H1 (cell line): ENCODE measurements around the gene YIPF2. TPM values are rescaled to one million over a fixed set of nuclear protein-coding genes. Genes with fewer than 3 reads are reported as not detected.
A peak's percentile ranks its signal among the peaks of the same experiment; 100 is the strongest.

ENCODE experiments used
- CTCF ChIA-PET: fragments of 300-600 bp; sonication (Branson Sonifier 250); formaldehyde crosslinking; loops from one replicate; lab custom pipeline; 2021; ENCODE audit not compliant: partially characterized antibody; lab: Charles Lee
- POLR2A ChIA-PET: fragments of 300-600 bp; sonication (Branson Sonifier 250); formaldehyde crosslinking; loops from one replicate; lab custom pipeline; 2021; ENCODE audit warnings: inconsistent platforms; ENCODE audit not compliant: partially characterized antibody; lab: Charles Lee
- DNase-seq, 2 experiments: peaks; one replicate each; pipeline versions ENCODE4 v3.0.0 to v3.0.0-alpha.2; 2010 to 2022; ENCODE audit warnings: low spot score in 2 of 2, low read depth in 1 of 2, mixed read lengths in 1 of 2
- FAIRE-seq: peaks from 2 replicates; lab custom pipeline; 2011; peaks lifted over from hg19 to GRCh38; lab: Jason Lieb, UNC
- H2AFZ ChIP-seq: 2 replicates; pipeline ENCODE4 v1.8.1; 2012; ENCODE audit warnings: low read length, inconsistent platforms
- H2AK5ac ChIP-seq: 2 replicates; pipeline ENCODE4 v1.6.1; 2013; ENCODE audit warnings: low read depth, low read length
- H2BK120ac ChIP-seq: replicated peaks from 2 replicates; pipeline ENCODE3; 2013; ENCODE audit warnings: low read depth, low read length, inconsistent platforms
- H2BK12ac ChIP-seq: 2 replicates; pipeline ENCODE4 v1.6.1; 2013; ENCODE audit warnings: low read depth, low read length
- H2BK15ac ChIP-seq: 2 replicates; pipeline ENCODE4 v1.6.1; 2013; ENCODE audit warnings: low read length
- H2BK20ac ChIP-seq: 2 replicates; pipeline ENCODE4 v1.6.1; 2013; ENCODE audit warnings: low read length
- H2BK5ac ChIP-seq: 2 replicates; pipeline ENCODE4 v1.6.1; 2013; ENCODE audit warnings: low read depth, low read length
- H3K14ac ChIP-seq: 2 replicates; pipeline ENCODE4 v1.6.1; 2013; ENCODE audit warnings: inconsistent platforms; ENCODE audit not compliant: insufficient read length
- H3K18ac ChIP-seq: 2 replicates; pipeline ENCODE4 v1.6.1; 2013; ENCODE audit warnings: low read length; ENCODE audit errors: extremely low read depth
- H3K23ac ChIP-seq: 2 replicates; pipeline ENCODE4 v1.6.1; 2013; ENCODE audit warnings: inconsistent platforms; ENCODE audit not compliant: insufficient read length
- H3K23me2 ChIP-seq: 2 replicates; pipeline ENCODE4 v1.6.1; 2013; ENCODE audit warnings: low read depth, low read length
- H3K27ac ChIP-seq: 2 replicates; pipeline ENCODE4 v1.6.1; 2011; ENCODE audit warnings: low read depth, low read length, inconsistent platforms
- H3K27me3 ChIP-seq, 4 experiments: replicated peaks in 1 of 4; 1 replicate in 1 of 4; 2 replicates in 3 of 4; pipeline versions ENCODE4 v1.6.1 to v1.8.1; 2011 to 2013; ENCODE audit warnings: low read length in 3 of 4, mild to moderate bottlenecking in 3 of 4, inconsistent platforms in 2 of 4, mixed read lengths in 2 of 4, moderate library complexity in 1 of 4; ENCODE audit not compliant: control insufficient read depth in 3 of 4, insufficient read depth in 3 of 4; ENCODE audit errors: extremely low read depth in 1 of 4
- H3K36me3 ChIP-seq, 4 experiments: 2 replicates each; pipeline versions ENCODE4 v1.6.1 to v1.8.1; 2011 to 2013; ENCODE audit warnings: mild to moderate bottlenecking in 4 of 4, low read length in 3 of 4, moderate library complexity in 2 of 4, control low read depth in 1 of 4, inconsistent platforms in 1 of 4; ENCODE audit not compliant: insufficient read depth in 4 of 4, control insufficient read depth in 2 of 4
- H3K4ac ChIP-seq: replicated peaks from 2 replicates; pipeline ENCODE3; 2013; ENCODE audit warnings: low read length, low read depth, mixed read lengths, inconsistent platforms; ENCODE audit not compliant: insufficient read length
- H3K4me1 ChIP-seq, 4 experiments: replicated peaks in 1 of 4; 1 replicate in 1 of 4; 2 replicates in 3 of 4; pipeline versions ENCODE4 v1.6.1 to v1.8.1; 2011 to 2013; ENCODE audit warnings: low read length in 3 of 4, inconsistent platforms in 2 of 4, mixed read lengths in 1 of 4; ENCODE audit not compliant: insufficient read depth in 4 of 4, control insufficient read depth in 3 of 4
- H3K4me2 ChIP-seq, 2 experiments: 2 replicates each; pipeline versions ENCODE4 v1.6.1 to v1.8.1; 2011 to 2013; ENCODE audit warnings: low read depth in 2 of 2, low read length in 2 of 2, control low read depth in 1 of 2, inconsistent platforms in 1 of 2, mild to moderate bottlenecking in 1 of 2; ENCODE audit not compliant: insufficient read depth in 1 of 2
- H3K4me3 ChIP-seq, 4 experiments: fragments of 200-600, 300-600 bp in 1 of 4; sonication (generic), shearing (Covaris generic), sonication (Bioruptor Twin) in 1 of 4; 2 replicates each; pipeline versions ENCODE4 v1.5.1 to v1.8.1; 2011 to 2016; ENCODE audit warnings: low read length in 4 of 4, low read depth in 3 of 4, control low read depth in 2 of 4, inconsistent platforms in 2 of 4, mild to moderate bottlenecking in 2 of 4, mixed read lengths in 1 of 4, moderate library complexity in 1 of 4; ENCODE audit not compliant: insufficient read depth in 2 of 4; ENCODE audit errors: extremely low read depth in 1 of 4
- H3K56ac ChIP-seq: replicated peaks from 2 replicates; pipeline ENCODE3; 2013; ENCODE audit warnings: low read depth, mild to moderate bottlenecking, mixed read lengths, low read length, inconsistent platforms; ENCODE audit not compliant: insufficient read length
- H3K79me1 ChIP-seq: 2 replicates; pipeline ENCODE4 v1.6.1; 2013; ENCODE audit warnings: low read depth, low read length, control low read depth
- H3K79me2 ChIP-seq, 2 experiments: 2 replicates each; pipeline versions ENCODE4 v1.6.1 to v1.8.1; 2012 to 2013; ENCODE audit warnings: low read length in 2 of 2, mild to moderate bottlenecking in 2 of 2, inconsistent platforms in 1 of 2; ENCODE audit not compliant: insufficient read depth in 2 of 2, control insufficient read depth in 1 of 2
- H3K9ac ChIP-seq, 4 experiments: replicated peaks in 1 of 4; 1 replicate in 1 of 4; 2 replicates in 3 of 4; pipeline versions ENCODE4 v1.6.1 to v1.8.1; 2011 to 2013; ENCODE audit warnings: low read depth in 3 of 4, low read length in 3 of 4, control low read depth in 2 of 4, mild to moderate bottlenecking in 2 of 4, moderate library complexity in 2 of 4, inconsistent platforms in 1 of 4; ENCODE audit errors: extremely low read depth in 1 of 4
- H3K9me3 ChIP-seq, 2 experiments: 2 replicates each; pipeline versions ENCODE4 v1.6.1 to v1.8.1; 2012 to 2013; ENCODE audit warnings: mild to moderate bottlenecking in 2 of 2, moderate library complexity in 2 of 2, control low read depth in 1 of 2, inconsistent platforms in 1 of 2, low read depth in 1 of 2, low read length in 1 of 2, mixed read lengths in 1 of 2; ENCODE audit not compliant: insufficient read depth in 2 of 2
- H4K20me1 ChIP-seq, 2 experiments: replicated peaks in 1 of 2; 2 replicates each; pipeline versions ENCODE3 to v1.8.1; 2011 to 2013; ENCODE audit warnings: inconsistent platforms in 2 of 2, low read length in 2 of 2, mild to moderate bottlenecking in 1 of 2; ENCODE audit not compliant: insufficient read depth in 2 of 2, control insufficient read depth in 1 of 2
- H4K5ac ChIP-seq: 2 replicates; pipeline ENCODE4 v1.6.1; 2013; ENCODE audit warnings: low read length, low read depth, mixed read lengths, inconsistent platforms; ENCODE audit not compliant: insufficient read length
- H4K8ac ChIP-seq: 2 replicates; pipeline ENCODE4 v1.8.0; 2013; ENCODE audit warnings: mild to moderate bottlenecking, moderate library complexity, low read length, inconsistent platforms; ENCODE audit not compliant: insufficient read depth; ENCODE audit errors: extremely low read depth
- H4K91ac ChIP-seq: replicated peaks from 2 replicates; pipeline ENCODE3; 2013; ENCODE audit warnings: low read length, mixed read lengths, inconsistent platforms; ENCODE audit not compliant: insufficient read length
- KDM1A ChIP-seq: fragments of 200-600, 300-600 bp; sonication (generic); IDR thresholded peaks from 2 replicates; pipeline ENCODE4 v1.7.1; 2016; ENCODE audit warnings: mild to moderate bottlenecking, low read length, borderline replicate concordance
- SP1 ChIP-seq: IDR thresholded peaks from 2 replicates; pipeline ENCODE4 v1.6.1; 2011; ENCODE audit warnings: low read depth, low read length
- WGBS, 2 experiments: shearing (Covaris generic) in 1 of 2; methylation state at CpG; one replicate each; pipeline versions ENCODE4 v1.1.6 to v1.1.7; 2013 to 2015; ENCODE audit warnings: low lambda C conversion rate in 2 of 2, mixed read lengths in 2 of 2, inconsistent platforms in 1 of 2, low coverage in 1 of 2, missing lambda C conversion rate in 1 of 2; ENCODE audit not compliant: insufficient replicate concordance in 2 of 2, insufficient coverage in 1 of 2, insufficient read length in 1 of 2; ENCODE audit errors: extremely low coverage in 1 of 2, missing lambda C conversion rate in 1 of 2; 5-methylcytosine and 5-hydroxymethylcytosine counted together
- polyA plus RNA-seq, 7 experiments: library from polyadenylated mRNA; depleted of rRNA in 3 of 7; stranded (reverse) in 5 of 7; unstranded in 2 of 7; fragments of >200 nt in 5 of 7; fragments of 200-250 nt in 2 of 7; gene quantifications; 1 replicate in 5 of 7; 2 replicates in 1 of 7; 4 replicates in 1 of 7; pipeline versions ENCODE4 v1.2.1 to v1.2.3, GENCODE V29; 2011 to 2013; ENCODE audit warnings: missing spikeins in 2 of 7, mixed read lengths in 2 of 7
- total RNA-seq: library from RNA; stranded (reverse); fragmentation: NEBNext Ultra II Directional; extraction: Animal tissue kit (Norgen Biotek cat#: 25700); gene quantifications from 2 replicates; pipeline ENCODE4 v1.2.1, GENCODE V29; 2021

The YIPF2 gene
- total and polyA plus RNA-seq, 2 of the 8 experiments (the other 6 are each of a cell fraction or from before 2014, with no cell fraction given) = 48.3 to 112 TPM

GRCh38 chr19:10896851-10897526 is 31.4 kb downstream of the YIPF2 start:
- no peak for DNase-seq
- H4K20me1 ChIP-seq = peaks cover 10 to 25% of the 10 kb centered on the region in 2 experiments
- WGBS, 2 experiments = 91% methylated on average over 7 of the region's 7 CpGs; no CpG with 5 or more reads in 1 of the 2 experiments

More at GRCh38 chr19:10896851-10897526, 31.4 kb downstream of the YIPF2 start:
- Histone ChIP-seq H3K14ac (no peak overlapping the region), H4K91ac (no peak overlapping the region), H3K36me3 (no peaks in the 10 kb centered on the region), H3K4me2 (no peak overlapping the region), H2BK120ac (no peak overlapping the region), H3K27me3 (no peaks in the 10 kb centered on the region), H4K8ac (no peak overlapping the region), H2BK15ac (no peak overlapping the region), H2BK12ac (no peak overlapping the region), H2BK5ac (peak overlapping the region; percentile 28; the same call in 1 of the 2 replicates), H3K9ac (no peak overlapping the region), H3K79me1 (peaks cover 31% of the 10 kb centered on the region), H4K5ac (no peak overlapping the region), H3K56ac (no peak overlapping the region), H3K23ac (no peak overlapping the region), H2AK5ac (no peak overlapping the region), H3K23me2 (no peaks in the 10 kb centered on the region), H3K27ac (0 out of 2 replicates have a peak overlapping the region, but pooled peaks have one; percentile 6), H3K4me1 (peaks cover 8 to 20% (median 16%) of the 10 kb centered on the region in 4 experiments), H2AFZ (no peak overlapping the region), H3K9me3 (no peaks in the 10 kb centered on the region), H2BK20ac (no peak overlapping the region), H3K4ac (no peak overlapping the region), H3K4me3 (no peak overlapping the region), H3K79me2 (peaks cover 0 to 81% of the 10 kb centered on the region in 2 experiments; a peak in 2 of 4 replicates), H3K18ac (no peak overlapping the region)
- TF ChIP-seq KDM1A = peak; percentile 85
- TF ChIP-seq SP1 = no peak
- ChIA-PET POLR2A (interaction anchor here (0.6 to 3.8 kb wide), 5 partner anchors 8 to 69 kb away, joined by 3 to 18 read pairs (median 3); no protein-coding TSS in a partner anchor), CTCF (interaction anchor here (0.7 to 5.4 kb wide), 6 partner anchors 11 to 43 kb away, joined by 3 to 29 read pairs (median 6); no protein-coding TSS in a partner anchor)
- FAIRE-seq = no peak
